Measurements from ENCODE around the gene RYR3.

Gene RYR3

GRCh38 chr15:33310481-33311311, at the start of gene RYR3:
Gene RYR3, plus strand, starts transcription at chr15:33310967. Its CDS starts 79 bp downstream, at chr15:33311046.
- DNase-seq = no peak

- no peak for DNase-seq
These were observed 48.5 kb upstream of the RYR3 start for GRCh38 chr15:33262306-33262705.

DNA sequence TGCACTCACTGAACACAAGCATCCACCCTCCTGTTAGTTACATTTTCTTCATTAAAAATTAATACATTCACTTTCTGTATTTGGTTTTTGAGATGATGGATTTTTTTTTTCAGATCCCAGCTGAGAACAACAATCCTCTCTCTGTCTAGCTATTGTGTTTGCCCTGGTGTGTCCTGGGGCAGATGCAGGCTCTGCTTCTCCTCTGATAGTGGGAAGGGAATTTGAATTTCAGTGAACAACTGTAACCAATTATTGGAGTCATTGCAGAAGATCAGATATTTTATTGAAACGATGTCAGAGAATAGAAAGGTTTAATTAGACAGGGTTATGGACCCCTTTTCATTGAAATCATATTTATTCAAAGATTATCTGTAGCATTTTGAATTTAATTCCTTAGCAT, 33.1 kb upstream of the RYR3 start:
- no peak for DNase-seq

DNA sequence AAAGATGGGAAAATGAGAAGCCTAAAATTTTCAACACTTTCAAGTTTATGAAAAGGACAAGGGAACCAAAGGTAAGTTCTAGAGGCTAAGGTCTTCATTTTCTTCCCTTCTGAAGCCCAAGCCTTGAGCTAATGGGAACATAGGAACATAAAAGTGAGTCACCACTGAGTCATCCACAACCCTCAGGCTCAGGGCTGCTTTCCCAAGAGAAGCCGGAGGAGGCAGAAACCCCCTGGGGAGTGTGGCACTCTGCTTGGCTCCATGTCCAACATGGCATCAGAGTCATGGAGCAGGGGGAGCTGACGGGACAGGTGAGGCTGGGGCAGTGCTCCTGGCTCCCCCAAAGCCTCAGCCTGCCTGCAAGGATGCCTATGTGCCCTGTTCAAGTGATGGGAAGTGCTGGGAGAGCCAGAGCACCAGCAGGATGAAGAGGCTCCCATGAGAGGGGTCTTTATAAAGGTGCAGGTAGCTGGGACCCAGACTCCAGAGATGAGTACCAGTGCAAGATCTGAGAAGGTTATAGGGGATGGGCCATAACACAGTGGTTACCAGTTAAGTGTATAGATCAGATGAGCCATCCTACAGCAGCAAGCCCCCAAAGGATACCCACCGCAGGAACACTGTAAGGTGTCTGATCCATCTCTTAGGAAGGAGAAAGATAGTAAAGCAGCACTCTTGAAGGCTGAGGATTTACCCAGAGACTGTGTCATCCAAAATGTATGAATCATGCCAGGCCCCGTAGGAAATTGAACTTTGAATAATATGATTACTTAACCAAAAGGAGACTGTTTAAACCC, 31.8 kb upstream of the RYR3 start:
- no peak for DNase-seq

DNA sequence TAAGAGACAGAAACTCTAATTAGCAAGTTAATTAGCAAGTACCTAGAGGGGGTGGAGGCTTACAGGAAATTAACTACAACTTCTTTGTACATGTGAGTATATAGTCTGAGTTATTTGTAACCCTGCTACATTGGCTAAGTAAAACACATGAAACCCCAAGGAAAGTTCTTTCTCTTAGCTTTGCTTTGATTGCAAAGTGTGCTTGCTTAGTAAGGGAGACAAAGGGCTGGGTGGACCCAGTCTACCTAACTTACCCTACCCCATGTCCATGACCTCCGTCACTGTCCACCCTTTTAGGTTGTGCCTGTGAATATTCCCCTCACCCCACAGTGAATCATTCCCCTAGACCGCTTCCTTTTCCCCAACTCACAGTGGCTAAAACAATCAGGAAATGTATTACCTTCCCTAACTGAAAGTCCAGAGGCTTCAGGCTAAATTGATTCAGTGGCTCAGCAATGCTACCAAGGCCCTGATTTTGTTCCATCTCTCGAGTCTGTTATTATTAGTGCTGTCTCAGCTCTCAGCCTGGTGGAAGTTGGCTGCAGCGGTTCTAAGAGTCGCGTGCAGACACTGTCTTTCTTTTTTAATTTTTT, 31.1 kb upstream of the RYR3 start:
- DNase-seq = no peak

DNA sequence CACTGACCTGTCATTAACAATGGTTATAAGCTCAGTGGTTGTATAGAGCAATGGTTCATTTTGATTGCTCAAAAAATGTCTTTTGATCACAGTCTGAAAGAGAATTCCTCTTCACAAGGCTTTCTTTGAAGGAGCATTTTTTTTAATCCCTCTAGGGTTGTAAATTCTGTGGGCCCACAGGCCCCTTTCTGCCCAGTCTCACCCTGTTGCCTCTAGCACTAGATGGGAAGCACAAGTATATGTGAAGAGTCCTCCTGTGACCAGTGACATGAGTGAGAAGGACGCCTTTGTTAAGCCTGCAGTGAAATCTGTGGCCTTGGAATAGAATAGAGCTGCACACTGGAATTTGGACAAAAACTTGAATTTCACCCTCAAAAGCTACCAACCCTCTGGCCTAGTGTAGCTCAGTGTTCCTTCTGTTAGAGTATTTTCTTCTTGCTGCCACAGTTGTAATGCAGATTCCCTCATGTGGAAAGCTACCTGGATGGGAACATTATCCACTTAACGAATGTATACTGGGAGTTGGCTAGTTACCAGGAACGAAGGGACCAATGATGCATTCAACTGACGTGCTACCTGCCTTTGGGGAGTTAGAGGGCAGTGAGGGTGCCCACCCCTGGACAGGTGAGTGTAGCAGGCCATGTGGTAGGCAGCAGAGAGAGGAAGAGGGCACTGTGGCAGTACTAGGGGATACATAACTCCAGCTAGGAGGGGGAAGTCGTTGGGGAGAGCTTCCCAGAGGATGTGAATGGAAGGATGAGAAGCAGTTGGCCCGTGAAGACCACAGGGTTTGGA, 28.3 kb upstream of the RYR3 start:
- DNase-seq = no peak

DNA sequence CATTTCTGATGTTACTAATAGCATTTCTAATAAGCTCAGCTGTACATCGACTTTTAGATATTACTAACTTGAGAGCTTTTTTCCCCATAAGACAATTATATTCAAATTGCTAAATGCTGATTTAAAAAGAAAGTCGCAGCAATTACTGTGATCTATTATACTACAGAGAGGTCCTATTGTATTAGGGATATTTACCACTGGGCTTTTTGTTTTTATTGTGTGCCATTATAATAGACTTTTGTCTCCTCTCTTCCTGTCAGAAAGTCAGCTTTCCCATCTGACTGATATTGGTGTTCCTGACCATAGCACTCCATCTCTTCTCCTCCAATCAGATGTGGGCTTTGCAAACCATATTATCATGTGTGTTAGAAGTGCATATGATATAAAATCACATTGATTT, 27.2 kb upstream of the RYR3 start:
- no peak for DNase-seq

- no peak for DNase-seq
These were observed 26.4 kb upstream of the RYR3 start for GRCh38 chr15:33284336-33284735.

DNA sequence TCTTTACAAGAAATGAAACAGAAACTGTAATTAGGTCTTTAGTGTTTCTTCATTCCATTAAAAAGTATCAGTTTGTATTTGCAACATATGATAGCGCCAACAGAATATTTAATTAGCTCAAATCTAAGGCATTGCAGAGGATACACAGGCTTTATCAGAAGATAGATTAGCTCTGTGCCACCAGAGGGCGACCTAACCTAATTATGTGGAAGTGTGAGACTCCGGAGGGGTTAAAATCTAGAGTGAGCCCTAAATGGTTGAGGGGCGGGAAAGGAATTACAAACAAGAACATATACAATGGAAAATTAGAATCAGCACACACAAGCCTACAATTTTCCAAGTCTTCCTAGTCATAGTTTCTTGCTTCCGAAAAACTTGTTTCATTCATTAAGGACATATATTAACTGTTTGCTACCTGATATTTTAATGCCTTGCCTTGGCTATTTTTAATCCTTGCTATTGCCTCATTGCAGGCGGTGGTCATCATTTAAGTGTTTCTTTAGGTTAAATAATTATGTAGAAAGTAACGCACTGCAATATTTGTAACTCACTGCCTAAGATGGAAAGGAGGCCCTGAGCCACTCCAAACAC, 18.0 kb upstream of the RYR3 start:
- DNase-seq = peak; percentile 7 to 38

DNA sequence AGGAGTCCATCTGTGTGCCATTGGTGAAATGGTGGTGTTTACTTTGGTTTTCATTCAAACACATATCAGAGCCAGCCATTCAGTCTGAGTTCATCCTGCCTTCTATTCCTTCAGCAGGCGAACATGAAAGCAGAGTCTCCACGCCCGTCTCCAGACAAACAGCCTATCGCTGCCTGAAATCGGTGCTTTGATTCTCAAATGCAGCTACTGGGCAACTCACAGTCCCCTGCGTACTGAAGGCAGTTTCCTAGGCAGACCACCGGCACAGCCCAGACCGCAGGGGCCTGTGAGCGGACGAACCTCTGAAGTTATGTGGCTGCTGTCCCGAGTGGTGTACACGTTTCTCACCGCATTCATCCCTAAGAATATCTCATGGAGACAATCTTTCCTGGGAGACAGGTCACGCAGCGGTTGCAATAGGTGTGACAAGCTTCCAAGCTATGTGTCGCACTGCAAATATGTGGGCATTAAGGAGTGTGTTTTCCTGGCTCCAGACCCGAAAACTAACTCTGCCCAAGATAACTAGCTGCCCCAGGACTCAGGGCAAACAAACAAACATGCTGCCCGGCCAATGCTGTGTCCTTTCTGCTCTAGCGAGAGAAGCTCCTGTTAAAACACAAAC, 16.9 kb upstream of the RYR3 start:
- DNase-seq = no peak

- no peak for DNase-seq
These were observed 14.7 kb upstream of the RYR3 start for GRCh38 chr15:33296050-33296449.

DNA sequence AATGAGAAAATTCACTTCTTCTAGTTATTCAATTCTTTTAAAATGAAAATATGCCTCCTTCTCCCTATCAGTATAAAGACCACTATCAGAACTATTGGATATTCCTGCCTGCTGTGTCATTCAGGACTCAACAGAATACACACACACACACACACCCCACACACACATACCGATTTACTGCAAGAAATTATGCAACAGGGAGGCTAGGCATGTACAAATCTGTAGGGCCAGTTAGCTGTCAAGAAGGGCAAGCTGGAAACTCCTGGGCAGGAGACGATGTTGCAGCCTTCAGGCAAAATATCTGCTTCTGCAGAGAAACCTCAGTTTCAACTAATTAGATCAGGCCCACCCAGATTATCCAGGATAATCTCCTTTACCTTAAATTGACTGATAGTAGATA, 13.9 kb upstream of the RYR3 start:
- DNase-seq = no peak

GRCh38 chr15:33298631-33299030, 12.1 kb upstream of the RYR3 start:
- DNase-seq = no peak

DNA sequence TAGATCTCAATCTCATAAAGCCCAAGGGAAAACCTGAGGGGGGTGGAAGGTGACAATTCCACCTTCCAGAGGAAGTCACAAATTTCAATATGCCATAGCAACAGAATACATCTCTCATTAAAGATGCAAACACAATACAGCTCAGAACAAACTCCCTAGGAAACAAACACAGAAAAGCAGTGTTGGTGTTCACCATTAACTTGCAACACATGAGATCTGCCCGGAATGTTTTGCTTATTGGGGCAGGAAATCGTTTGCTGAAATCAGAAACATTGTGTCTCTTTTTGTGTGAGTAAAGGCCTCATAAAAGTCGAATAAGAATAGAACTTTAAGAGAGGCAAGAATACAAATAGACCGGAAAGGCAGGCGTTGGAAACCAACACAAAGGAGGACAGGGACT, 5.8 kb upstream of the RYR3 start:
- DNase-seq = no peak

- no peak for DNase-seq
These were observed 1.0 kb upstream of the RYR3 start for GRCh38 chr15:33309602-33310276.

- DNase-seq = no peak
These were observed 675 bp downstream of the RYR3 start for GRCh38 chr15:33311312-33311971.

- DNase-seq = no peak
These were observed 2.7 kb downstream of the RYR3 start for GRCh38 chr15:33313491-33313890.

DNA sequence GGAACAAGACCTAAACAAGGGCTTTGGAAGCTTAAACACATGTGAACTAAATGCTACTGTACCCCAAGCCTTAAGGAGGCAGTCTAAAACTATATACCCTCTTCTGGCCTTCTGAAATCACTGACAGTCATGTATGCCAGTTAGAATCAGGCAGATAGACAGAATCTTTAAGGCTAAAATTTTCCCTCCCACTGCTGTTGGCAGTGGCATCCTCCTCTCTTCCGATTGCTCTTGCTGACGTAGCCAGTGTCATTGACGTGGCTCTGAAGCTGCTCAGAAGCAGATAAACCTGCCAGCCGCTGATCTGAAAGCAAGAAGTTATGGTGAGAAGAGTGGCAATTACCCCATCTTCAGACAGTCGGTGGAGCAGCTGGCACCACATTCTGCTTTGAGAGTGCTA, 3.3 kb downstream of the RYR3 start:
- DNase-seq = no peak

DNA sequence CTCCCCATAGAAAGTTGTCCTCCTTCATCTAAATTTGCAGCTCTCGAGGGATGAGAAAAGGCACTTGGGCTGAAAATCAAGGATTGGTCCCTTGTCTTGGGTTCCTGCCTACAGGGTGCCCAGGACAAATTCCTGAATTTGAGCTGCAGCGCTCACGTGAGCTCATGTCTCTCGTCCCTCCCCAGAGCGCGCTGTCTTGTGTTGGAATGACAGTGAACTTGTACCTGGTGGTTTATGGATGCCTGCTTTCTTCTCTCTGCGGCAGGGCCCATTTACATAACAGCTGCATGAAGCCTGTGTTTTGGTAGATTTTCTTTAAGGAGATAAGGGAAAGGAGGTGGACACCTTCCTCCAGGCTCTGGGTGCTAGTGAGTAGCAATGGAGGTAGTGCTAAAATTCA, 4.3 kb downstream of the RYR3 start:
- DNase-seq = no peak

DNA sequence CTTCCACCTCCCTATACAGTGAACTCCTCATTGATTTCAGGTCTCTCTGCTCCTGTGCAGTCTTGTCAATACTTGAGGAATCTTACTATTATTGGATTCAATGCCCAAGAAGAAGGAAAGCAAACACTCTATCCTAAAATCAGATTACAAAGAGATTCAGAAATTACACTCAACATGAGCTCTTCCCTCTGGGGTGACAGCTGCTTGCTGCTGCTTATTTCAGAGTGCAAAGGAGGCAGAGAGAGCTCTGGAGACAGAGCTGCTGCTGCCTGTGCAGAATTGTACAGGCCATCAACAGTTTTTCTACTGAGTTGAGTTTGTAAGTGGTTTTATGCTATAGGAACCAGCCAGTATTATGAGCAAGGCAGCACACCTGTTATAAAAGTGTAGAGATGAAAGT, 7.1 kb downstream of the RYR3 start:
- DNase-seq = no peak

DNA sequence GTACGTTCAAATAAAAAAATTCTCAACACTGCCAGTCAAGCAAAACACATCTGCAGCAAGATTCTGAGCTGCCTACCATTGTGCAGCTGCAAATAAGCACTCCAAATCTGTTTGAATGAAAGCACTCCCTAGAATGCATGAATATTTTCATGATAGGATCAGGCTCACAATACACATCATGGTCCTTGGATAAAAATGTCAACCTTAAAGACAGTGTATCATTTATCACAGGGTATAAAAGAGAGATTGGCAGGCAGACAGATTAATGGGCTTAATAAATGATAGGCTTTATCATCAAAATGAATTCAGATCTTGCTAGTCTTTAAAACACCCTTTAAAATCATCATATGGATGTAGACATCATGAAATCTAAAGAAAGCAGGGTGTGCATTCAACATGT, 9.2 kb downstream of the RYR3 start:
- no peak for DNase-seq

Measured in stimulated activated CD4-positive, alpha-beta T cell treated with anti-CD3 and anti-CD28 coated beads, Interleukin-4, amount 100 ng/mL, for 4 hours (primary cell).